ENCODE data around the gene LHFPL4.

- TF ChIP-seq CTCF (conservative IDR thresholded peaks at IDR 0.05; ENCODE audit: low read length), result no peak
- TF ChIP-seq EZH2phosphoT487 (IDR thresholded peaks at IDR 0.05; ENCODE audit: borderline replicate concordance, low read depth, low read length), result no peak
These were observed 73.4 kb downstream of the LHFPL4 start for GRCh38 chr3:9480265-9480664.

Data from OCI-LY7 (cell line).